Endothelial cell of hepatic sinusoid (primary cell): ENCODE results near the gene ELAVL3.
"Not testable (repeated sequence)": the region's sequence is repeated elsewhere in the genome, so short reads cannot be mapped to it uniquely, and the experiment has no call there.

Experiments used
- in situ Hi-C: cut with HindIII; loops from 2 replicates; pipeline ENCODE4 v1.10.0; 2017; ENCODE audit warnings: low sequenced_read_pairs

Gene ELAVL3

DNA sequence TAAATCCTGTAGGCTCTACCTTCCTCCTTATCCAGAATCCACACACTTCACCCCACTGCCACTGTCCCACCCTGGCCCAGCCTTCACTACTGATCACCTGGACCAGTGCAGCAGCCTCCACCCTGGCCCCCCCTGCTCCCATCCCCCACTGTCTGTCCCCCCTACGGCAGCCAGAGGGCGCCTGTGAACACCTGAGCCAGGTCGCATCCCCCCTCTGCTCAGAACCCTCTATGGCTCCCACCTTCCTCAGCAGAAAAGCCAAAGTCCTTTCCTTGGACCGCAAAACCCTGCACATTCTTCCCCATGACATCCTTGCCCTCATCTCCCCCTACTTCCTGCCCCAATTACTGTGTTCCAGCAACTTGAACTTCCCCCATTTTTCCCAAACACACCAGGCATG is 20.6 kb downstream of the ELAVL3 start:
- in situ Hi-C loops, result no loop called here

DNA sequence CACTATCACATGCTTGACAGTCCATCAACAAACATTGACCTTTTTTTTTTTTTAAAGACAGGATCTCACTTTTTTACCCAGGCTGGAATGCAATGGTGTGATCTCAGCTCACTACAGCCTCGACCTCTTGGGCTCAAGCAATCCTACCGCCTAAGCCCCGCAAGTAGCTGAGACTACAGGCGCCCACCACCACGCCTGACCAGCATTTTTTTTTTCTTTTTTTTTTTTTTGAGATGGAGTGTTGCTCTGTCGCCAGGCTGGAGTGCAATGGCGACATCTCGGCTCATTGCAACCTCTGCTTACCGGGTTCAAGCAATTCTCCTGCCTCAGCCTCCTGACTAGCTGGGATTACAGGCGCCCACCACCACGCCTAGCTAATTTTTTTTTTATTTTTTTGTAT is 21.9 kb downstream of the ELAVL3 start:
- in situ Hi-C loops, result not testable (repeated sequence)

DNA sequence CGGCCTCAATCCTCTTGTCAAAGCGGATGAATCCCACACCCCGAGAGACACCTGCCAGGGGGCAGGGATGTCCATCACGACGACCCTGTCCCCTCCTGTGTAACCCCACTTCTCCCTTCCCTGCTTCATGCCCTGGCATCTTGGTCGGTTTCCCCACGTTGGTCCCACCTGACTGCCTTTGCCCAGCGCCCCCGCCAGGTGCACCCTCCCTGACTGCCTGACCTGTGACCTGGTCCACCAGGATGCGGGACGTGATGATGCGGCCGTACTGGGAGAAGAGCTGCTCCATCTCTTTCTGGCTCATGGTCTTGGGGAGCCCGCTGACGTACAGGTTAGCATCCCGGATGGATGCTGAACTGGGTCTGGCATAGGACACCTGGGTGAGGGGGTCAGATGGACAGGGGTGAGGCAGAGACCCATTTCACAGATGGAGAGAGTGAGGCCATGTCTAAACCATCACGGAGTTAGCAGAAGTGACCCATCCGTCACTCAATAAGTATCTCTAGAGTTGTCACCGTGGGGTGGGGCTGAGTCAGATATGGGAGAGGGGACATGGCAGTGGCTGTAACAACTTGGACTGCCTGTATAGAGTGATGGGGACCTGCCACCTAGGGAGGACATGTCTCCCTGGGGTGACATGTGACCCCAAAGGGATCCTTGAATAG is 22.5 kb downstream of the ELAVL3 start:
- in situ Hi-C loops, result no loop called here

DNA sequence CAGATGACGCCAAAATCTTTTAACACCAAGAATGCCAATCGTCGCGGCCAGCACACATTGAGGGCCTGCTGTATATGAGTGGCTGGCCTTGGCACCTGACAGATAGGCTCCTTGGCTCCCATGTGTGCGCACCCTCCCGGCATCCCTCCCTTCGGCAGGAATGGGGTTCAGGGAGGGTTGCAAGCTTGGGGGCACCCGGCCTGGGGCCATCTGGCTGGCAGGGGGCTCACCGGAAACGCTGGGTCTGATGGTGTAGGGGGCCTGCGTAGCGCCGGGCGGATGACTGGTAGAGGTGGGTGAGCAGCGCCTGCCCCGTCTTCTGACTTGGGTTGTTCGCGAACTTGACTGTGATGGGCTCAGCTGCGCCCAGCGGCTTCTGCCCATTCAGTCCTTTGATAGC is 23.0 kb downstream of the ELAVL3 start:
- in situ Hi-C loops, result no loop called here

DNA sequence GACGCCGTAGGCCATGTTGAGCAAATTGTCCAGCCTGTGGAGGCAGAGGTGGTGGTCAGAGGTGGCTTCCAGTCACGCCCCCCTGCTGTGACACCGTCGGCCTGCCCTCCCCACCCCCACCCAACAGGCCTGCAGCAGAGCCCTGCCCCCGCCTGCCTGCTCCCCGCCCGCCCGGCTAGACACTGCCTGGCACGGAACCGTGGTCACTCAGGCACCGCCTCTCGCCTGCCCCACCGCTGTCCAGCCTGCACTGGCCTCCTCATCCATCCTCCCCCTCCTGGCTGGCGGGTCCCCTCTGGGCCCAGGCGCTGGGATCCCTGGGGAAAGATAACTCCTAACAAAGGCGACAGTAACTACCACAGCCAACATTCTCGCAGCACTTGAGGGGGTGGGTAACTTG is 23.7 kb downstream of the ELAVL3 start:
- in situ Hi-C loops, result no loop called here

DNA sequence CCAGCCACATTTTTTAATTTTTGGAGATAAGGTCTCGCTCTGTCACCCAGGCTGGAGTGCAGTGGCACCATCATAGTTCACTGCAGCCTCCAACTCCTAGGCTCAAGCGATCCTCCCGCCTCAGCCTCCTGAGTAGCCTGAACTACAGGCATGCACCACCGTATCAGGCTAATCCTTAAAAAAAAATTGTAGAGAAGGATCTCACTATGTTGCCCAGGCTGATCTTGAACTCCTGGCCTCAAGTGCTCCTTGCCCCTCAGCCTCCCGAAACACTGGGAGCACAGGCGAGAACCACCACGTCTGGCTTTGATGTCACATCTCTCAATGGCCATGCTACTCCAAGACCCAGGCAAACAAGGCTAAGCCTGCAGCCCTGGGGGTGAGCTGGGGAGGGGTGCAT is 24.2 kb downstream of the ELAVL3 start:
- in situ Hi-C loops, result no loop called here

DNA sequence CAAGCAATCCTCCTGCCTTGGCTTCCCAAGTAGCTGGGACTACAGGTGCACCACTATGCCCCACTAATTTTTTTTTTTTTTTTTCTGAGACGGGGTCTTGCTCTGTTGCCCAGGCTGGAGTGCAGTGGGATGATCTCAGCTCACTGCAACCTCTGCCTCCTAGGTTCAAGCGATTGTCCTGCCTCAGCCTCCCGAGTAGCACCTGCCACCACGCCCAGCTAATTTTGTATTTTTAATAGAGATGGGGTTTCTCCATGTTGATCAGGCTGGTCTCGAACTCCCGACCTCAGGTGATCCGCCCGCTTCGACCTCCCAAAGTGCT is 25.7 kb downstream of the ELAVL3 start:
- in situ Hi-C loops, result not testable (repeated sequence)

DNA sequence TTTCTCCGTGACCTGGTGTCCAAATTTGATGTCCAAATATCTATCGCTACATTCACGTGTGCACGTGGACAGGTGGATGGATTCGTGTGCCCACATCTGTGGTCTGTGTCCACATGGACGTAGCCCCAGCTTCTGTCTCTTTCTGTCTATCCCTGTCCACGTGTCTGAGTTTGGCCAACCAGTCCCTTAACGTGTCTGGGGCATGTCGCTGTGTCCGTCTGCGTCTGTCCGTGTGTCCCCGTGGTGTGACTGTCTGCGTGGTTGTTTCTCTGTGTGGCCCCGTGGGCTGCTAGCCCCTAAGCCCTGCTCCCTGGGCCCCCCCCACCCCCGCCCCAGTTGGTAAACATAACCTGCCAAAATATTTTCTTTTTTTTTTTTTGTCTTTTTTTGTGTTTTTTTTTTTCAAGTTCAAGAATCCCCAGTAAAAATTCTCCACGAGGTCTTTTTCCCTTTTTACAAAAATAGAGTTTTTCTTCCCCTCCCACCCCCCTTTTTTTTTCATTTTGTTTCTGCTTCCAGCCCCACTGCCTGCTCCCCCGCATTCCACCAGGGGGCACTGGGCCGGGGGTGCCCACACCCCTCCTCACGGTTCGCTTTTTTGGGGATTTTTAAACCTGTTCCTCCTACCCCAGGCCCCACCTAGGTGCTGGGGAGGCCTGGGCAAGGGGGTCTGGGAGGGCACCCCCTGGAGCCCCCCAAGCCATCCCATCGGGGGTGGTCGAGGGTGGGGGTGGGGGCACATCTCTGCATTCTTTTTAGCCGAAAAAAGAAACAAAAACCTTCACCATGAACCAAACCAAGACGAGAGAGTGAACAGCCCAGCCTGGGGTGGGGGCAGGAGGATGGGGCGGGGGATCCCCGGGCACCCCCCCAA is 27.1 kb downstream of the ELAVL3 start:
- in situ Hi-C loops, result no loop called here

DNA sequence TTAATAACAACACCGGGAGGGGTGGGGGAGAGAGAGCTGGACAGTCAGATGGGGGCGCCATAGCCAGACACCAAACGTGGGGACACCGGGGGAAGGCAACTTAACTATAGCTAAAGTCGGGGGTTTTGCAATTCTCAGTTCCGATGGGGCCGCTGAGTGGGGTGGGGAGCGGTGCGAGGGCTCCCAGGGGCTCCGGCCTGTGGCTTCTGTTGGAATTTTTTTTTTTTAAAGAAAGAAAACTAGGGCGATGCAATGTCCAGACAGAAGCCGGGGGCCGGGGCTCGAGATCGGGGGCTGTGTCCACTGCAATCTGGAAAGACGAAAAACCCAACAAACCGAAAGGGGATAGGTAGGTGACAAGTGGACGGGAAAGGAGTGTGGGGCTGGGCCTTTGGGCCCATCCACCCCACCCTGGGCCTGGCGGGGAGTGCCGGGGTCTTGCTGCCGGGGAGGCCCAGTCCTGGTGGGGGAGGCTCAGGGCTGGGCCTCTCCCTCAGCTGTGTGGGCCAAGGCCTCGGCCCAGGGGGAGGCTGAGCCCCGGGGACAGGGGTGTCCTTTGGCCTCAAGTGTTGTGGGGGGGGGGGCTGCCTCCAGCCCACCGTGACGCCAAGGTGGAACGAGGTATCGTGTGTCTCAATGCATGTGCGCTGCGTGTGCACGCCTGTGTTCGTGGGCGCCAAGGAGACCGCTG is 28.1 kb downstream of the ELAVL3 start:
- in situ Hi-C loops, result no loop called here

DNA sequence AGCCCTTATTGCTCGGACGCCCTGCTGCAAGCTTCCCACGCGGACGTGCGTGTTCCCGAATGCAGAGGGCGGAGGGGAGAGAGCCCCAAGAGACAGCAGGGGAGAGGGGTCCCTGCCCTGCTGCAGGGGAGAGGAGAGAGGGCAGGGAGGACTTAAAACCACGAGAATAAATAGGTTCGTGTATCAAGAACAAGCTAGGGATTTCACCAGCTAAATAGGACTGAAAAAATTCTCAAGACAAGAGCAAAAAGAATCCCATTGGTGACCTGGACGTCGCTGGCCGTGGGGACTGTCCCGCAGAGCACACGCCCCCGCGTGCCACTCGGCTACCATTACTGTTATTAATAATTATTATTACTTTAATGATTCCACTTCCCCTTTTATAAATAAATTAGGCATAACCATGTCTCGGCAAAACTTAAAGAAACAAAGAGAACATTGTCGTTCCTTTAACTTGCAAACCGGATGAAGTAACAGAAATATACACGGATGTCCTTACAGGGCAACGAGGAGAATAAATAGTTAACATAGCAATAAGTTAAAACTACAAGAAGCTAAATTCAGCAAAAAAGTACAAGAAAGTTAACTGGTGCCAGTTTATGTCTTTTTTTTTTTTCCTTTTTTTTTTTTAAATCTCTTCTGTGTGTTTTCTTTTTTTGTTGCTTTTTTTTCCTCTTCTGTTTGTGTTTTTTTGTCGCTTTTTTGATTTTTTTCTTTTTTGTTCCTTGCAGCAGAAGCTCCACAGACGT is 28.8 kb downstream of the ELAVL3 start:
- in situ Hi-C loops, result no loop called here

DNA sequence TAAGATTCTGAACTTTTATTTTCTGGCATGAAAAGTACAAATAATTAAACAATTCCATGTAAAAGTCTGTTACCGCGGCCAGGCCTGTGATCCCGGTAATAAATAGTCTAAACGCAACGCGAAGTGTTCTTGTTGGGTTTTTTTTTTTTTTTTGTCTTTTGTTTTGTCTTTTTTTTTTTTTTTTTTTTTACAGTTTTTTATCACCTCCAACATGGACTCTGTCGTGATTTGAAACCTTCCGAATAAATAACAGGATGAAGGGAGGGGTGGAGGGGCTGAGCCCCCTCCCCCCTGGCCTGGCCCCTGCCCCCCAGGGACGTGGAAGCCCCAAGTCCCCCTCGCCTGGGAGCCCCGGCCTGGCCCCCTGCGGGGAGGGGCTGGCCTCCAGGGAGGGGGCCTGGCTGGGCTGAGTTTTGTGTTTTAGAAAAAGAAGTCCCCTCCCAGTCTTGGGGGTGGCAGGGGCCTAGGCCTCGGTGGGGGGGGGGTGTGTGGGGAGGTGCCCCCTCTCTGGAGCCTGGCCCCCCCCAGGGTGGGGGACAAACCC is 29.4 kb downstream of the ELAVL3 start:
- in situ Hi-C loops, result no loop called here

DNA sequence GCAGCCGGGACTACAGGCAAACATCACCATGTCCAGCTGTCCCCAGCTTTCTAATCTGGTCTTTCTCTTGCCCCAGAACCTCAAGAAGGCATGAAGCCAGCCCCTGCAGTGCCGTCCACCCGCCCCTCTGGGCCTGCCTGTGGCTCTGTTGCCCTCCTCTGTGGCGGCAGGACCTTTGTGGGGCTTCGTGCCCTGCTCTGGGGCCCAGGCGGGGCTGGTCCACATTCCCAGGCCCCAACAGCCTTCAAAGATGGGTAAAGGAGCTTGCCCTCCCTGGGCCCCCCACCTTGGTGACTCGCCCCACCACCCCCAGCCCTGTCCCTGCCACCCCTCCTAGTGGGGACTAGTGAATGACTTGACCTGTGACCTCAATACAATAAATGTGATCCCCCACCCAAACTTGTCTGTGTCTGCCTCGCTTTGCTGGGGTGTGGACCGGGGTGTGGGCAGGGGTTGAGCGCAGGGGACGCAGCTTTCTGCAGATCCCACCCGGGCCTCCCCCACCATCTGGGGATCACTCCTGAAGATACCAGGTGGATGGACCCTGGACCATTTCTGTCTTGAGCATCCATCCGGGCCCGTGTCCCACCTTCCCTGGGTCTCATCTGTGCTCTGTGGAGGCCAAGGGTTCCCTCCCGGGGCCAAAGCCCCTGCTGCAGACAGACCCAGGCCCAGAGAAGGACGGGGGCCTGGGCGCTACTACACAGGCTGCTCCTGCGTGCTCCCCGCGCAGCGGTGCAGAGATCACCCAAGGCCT is 30.1 kb downstream of the ELAVL3 start:
- in situ Hi-C loops, result no loop called here

DNA sequence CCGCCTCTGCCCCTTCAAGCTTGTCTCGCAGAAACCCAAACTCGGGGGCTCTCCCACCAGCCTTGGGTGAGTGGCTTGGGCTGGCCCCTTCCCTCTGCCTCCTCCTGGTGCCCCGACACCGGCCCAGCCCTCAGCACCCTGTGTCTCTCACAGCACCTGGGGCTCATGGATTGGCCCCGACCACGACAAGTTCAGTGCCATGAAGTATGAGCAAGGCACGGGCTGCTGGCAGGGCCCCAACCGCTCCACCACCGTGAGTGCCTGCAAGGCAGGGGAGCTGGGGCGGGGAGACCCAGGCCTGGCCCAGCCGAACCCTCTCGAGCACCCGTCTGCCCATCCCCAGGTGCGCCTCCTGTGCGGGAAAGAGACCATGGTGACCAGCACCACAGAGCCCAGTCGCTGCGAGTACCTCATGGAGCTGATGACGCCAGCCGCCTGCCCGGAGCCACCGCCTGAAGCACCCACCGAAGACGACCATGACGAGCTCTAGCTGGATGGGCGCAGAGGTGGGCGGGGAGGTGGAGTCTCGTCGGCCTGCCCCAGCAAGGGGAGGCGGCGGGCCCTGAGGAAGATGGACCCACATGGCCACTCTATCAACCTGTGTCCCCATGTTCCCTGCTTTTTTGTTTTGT is 31.8 kb downstream of the ELAVL3 start:
- in situ Hi-C loops, result no loop called here

DNA sequence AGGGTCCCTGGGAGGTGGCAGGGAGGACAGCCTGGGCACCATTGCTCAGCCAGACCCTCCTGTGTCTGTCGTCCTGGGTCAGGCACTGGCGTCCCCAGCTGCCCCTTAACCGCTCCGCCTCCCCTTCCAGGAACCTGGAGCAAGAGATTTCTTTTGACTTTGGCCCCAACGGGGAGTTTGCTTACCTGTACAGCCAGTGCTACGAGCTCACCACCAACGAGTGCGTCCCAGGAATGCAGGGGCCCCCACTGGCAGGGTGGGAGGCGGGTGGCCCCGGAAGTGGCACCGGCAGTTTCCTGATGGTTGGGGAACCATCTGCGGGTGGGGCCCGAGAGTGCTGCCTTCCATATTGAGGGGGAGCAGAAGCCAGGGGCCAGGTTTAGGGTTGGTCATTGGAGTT is 32.4 kb downstream of the ELAVL3 start:
- in situ Hi-C loops, result no loop called here

DNA sequence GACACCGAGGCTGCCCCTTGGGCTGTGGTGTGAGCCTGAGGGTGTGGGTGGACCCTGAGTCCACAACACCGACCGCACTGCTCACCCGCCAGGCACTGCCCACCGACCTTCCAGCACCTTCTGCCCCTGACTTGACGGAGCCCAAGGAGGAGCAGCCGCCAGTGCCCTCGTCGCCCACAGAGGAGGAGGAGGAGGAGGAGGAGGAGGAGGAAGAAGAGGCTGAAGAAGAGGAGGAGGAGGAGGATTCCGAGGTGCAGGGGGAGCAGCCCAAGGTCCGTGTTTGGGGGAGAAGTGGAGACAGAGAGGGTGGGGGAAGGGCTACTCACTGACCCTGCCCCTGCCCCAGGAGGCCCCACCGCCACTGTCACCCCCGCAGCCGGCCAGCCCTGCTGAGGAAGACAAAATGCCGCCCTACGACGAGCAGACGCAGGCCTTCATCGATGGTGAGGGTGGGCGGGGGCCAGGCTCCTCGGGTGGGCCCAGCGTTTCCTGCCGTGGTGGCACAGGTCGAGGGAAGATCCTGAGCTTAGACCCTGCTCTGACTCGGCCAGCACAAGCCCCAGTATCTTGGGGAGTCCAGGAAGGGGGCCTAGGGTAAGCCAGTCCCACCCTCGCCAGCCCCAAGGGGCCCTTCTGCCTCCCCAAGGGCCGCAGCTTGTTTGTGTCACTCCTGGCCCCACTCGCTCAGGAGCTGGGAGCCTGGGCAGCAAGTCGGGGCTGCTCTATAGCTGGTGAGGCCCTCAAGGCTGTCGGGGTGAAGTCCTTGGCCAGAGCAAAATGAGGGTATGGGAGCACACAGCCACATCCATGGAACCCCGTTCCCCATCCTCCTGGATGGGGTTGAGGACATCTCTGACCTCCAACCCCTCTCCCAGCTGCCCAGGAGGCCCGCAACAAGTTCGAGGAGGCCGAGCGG is 33.2 kb downstream of the ELAVL3 start:
- in situ Hi-C loops, result no loop called here

DNA sequence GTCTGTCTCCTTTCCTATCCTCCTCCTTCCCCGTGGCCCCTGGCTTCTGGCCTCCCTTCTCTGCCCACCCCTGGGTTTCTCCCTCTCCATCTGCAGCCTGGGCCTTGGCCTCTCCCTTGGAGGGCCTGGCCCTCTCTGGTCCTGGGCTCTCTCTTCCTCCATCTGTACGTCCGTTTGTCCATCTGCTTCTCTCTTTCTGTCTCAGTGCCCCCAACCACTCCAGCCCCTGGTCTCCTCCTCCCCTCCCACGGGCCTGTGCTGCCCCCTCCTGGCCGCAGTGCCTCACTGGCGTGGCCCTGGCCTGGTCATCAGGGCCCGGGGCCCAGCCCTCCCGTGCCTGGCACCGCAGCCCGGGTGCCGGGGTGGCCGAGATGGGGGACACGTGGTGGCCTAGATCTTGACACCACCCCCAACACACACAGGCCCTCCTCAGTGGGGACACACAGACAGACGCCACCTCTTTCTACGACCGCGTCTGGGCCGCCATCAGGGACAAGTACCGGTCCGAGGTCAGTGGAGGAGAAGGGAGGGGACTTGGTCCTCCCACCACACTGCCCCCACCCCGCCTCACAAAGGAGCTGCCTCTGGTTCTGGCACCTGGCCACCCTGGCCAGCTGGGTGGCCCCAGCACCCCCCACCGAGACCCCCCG is 34.1 kb downstream of the ELAVL3 start:
- in situ Hi-C loops, result no loop called here

DNA sequence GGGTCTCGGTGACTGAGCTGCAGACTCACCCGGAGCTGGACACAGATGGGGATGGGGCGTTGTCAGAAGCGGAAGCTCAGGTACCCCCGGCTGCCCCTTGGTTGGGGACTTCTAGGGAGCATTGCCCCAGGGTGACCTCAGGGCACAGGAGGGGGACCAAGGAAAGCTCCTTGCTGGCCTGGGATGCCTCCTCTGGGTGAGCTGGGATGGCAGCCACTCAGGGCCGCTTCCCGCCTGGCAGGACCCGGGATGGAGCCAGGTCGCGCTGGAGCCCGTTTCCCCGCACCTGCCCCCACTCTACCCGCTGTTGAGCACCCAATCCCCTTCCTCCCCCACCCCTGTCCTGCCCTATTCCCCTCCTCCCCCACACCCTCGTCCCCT is 34.6 kb downstream of the ELAVL3 start:
- in situ Hi-C loops, result no loop called here

DNA sequence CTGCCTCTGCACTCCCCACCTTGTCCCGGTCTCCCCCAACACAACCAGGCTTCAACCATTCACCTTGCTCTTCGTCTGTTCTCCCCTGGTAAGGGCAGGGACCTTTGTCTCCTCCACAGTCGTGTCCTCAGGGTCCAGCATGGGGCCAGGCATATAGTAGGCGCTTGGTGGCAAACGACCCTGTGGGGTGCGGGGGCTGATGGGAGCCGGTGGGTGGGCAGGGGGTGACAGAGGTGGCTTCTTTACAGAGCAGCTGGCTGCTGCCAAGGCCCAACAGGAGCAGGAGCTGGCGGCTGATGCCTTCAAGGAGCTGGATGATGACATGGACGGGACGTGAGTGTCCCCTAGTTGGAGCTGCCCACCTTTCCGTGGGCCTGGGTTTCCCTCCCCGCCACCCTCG is 35.7 kb downstream of the ELAVL3 start:
- in situ Hi-C loops, result no loop called here
